ENCODE measurements around the gene GRK2.
"Not testable (repeated sequence)": the region's sequence is repeated elsewhere in the genome, so short reads cannot be mapped to it uniquely, and the experiment has no call there.

GRK2 gene

DNA sequence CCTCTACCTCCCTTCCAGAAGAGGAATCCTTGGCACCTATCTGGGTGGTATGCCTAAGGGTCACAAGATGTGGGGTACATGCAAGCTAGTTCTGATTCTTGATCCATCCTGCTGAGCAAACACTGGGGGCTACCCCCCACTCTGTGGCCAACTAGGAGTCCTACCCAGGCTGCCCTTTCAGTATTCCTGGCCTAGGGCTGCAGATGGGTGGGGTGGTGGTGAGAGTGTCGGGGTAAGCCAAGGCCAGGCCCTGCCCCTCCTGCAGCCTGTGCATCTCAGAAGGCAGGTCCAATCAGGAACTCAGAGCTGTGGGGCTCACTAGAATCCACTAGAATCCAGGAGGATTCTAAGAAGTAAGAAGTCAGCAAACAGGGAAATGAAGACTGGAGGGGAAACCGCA, 47.9 kb downstream of the GRK2 start:
- no peak overlapping the region for H3K4me3 ChIP-seq (ENCODE audit: low read depth, low read length)
- TF ChIP-seq, protein P1, sequence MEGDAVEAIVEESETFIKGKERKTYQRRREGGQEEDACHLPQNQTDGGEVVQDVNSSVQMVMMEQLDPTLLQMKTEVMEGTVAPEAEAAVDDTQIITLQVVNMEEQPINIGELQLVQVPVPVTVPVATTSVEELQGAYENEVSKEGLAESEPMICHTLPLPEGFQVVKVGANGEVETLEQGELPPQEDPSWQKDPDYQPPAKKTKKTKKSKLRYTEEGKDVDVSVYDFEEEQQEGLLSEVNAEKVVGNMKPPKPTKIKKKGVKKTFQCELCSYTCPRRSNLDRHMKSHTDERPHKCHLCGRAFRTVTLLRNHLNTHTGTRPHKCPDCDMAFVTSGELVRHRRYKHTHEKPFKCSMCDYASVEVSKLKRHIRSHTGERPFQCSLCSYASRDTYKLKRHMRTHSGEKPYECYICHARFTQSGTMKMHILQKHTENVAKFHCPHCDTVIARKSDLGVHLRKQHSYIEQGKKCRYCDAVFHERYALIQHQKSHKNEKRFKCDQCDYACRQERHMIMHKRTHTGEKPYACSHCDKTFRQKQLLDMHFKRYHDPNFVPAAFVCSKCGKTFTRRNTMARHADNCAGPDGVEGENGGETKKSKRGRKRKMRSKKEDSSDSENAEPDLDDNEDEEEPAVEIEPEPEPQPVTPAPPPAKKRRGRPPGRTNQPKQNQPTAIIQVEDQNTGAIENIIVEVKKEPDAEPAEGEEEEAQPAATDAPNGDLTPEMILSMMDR (IDR thresholded peaks at IDR 0.05; ENCODE audit: low read depth, low read length): no peak

DNA sequence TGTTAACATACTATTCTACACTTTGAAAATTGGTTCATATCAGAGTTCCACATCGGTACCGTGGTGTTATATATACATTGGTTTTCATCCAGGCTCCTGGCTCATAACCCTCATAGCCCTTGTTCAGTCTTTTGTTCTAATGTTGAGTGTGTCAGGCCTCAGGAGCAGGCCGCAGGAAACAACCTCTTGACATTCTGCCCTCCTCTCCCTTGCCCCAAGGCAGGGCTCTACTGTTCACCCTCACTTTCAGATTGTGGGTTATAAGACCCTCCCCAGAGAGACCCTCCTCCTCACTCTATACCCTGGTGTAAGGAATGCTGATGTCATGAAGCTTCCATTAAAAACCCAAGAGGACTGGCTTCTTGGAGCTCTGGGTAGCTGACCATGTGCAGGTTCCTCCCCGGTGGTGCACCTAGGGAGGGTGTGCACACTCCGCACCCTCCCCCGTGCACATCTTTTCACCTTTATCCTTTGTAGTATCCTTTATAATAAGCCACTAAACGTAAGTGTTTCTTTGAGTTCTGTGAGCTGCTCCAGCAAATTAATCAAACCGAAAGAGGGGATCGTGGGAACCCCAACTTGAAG, 49.1 kb downstream of the GRK2 start:
- no peak overlapping the region for H3K4me3 ChIP-seq (ENCODE audit: low read depth, low read length)
- TF ChIP-seq, protein P1 (IDR thresholded peaks at IDR 0.05; ENCODE audit: low read depth, low read length): no peak

DNA sequence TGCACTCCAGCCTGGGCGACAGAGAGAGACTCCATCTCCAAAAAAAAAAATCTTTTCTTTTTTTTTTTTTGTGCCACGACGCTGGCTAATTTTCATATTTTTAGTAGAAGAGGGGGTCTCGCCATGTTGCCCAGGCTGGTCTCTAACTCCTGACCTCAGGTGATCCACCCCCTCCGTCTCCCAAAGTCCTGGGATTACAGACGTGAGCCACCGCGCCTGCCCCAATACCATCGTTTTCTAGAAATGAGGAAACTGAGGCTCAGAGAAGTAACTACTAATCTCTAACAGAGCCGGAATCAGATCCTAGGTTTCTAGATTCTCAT, 50.6 kb downstream of the GRK2 start:
- TF ChIP-seq, protein P1 (IDR thresholded peaks at IDR 0.05; ENCODE audit: low read depth, low read length): no peak
- peak overlapping the region; percentile 77 for H3K4me3 ChIP-seq (ENCODE audit: low read depth, low read length)

DNA sequence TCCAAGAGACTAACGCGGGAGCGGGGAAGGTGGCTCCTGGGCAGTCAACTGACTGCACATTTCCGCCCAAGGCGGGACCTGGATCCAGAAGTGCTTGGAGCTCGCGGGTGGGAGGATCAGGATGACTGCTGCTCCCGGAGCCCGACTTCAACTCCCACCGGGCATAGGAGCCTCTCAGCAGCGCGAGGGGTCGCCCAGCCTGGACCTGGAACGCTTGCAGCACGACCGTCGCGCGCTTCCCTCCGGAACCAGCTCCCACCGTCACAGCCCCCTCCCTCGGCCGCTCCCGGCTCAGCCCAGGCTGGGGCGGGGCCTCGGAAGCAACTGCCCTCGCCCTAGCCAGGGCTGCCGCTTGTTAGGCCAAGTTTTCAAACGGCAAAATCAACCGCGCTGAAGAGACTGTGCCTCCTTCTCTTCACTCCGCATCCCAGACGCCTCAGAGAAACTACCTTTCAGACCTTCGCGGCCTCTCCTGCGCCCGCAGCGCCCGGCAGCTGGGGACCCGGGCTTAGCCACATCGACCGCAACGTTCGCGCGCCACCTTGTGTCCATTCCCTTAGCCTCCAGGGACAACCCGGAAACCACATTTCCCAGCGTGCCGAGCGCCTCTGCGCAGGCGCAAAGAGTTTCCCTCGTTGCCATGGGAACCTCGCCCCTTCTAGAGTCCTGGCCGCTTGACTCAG, 51.1 kb downstream of the GRK2 start:
- TF ChIP-seq, protein P1 (IDR thresholded peaks at IDR 0.05; ENCODE audit: low read depth, low read length): peak; percentile 84
- H3K4me3 ChIP-seq (ENCODE audit: low read depth, low read length): peak overlapping the region; percentile 77

DNA sequence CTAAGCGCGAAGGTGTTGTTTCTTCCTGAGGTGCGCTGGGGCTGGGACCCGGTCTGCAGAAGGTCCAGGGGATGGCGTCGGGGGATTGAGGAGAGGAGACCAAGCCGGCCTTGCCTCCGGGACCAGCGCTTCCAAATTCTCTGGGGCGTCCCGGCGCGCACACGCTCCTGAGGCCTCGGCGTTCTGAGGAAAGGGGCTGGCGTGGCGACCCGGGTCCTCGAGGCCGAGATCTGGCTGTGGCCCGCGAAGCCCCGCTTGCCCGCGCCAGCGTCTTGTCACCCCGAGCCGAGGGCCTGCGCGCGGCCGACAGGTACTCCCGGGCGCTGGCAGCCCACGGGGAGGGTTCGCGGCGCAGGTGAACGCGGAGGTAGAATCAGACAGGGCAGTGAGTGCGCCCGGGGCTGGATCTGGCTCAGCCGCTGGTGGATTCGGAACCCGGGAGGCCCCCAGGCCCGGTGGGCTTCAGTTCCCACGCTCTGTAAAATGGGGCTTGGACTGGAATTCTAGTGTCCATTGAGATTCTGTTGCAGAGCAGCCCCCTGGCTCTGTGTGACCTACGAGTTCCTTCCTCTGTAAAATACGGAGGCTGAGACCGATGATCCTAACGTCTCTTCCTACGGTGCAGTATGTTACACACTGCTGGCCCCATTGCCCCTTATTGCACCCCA, 51.7 kb downstream of the GRK2 start:
- H3K4me3 ChIP-seq (ENCODE audit: low read depth, low read length): peak overlapping the region; percentile 77
- TF ChIP-seq, protein P1 (IDR thresholded peaks at IDR 0.05; ENCODE audit: low read depth, low read length): no peak

DNA sequence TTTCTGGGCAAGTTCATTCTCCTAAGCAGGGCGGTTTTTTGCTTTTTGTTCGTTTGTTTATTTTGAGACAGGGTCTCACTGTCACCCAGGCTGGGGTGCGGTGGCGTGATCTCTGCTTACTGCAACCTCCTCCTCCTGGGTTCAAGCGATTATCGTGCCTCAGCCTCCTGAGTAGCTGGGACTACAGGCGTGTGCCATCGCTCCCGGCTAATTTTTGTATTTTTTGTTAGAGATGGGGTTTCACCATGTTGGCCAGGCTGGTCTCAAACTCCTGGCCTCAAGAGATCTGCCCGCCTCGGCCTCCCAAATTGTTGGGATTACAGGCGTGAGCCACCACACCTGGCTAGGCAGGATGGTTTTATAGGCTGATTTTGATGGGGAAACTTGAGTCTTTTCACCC, 52.6 kb downstream of the GRK2 start:
- H3K4me3 ChIP-seq (ENCODE audit: low read depth, low read length): not testable (repeated sequence)

DNA sequence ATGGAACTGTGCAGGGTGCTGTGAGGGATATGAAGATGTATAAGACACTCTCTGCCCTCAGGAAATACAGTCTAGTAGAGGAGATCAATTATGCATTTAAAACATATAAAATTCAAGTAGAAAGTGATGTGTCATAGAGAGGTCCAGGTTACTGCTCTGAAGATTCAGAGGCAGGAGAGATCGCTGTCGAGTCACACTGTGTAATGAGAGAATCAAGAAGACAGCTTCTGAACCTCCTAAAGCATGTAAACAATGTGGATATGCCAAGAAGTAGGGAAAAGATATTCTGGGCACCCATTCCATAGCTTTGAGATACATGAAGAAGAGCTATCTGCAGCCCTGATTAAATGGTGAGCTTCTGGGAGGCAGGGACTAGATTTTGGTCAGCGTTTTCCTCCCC, 53.7 kb downstream of the GRK2 start:
- no peak overlapping the region for H3K4me3 ChIP-seq (ENCODE audit: low read depth, low read length)
- TF ChIP-seq, protein P1 (IDR thresholded peaks at IDR 0.05; ENCODE audit: low read depth, low read length): no peak
